Activated CD8-positive, alpha-beta memory T cell treated with anti-CD3 and anti-CD28 coated beads for 24 hours (primary cell): ENCODE measurements around the gene PLPP6.

Experiments used
- DNase-seq: peaks from one replicate; pipeline ENCODE4 v3.0.0-alpha.2; 2020

Gene PLPP6

GRCh38 chr9:4700932-4701331 is 38.8 kb downstream of the PLPP6 start:
- DNase-seq, result no peak

- DNase-seq, result no peak
Measured at GRCh38 chr9:4701526-4701925, 39.4 kb downstream of the PLPP6 start.

- DNase-seq, result no peak
Measured at GRCh38 chr9:4704129-4704528, 42.0 kb downstream of the PLPP6 start.

- DNase-seq, result no peak
Measured at GRCh38 chr9:4706021-4706420, 43.9 kb downstream of the PLPP6 start.

GRCh38 chr9:4706971-4707622 is 45.0 kb downstream of the PLPP6 start:
- no peak for DNase-seq

- DNase-seq, result no peak
Measured at GRCh38 chr9:4709380-4709779, 47.3 kb downstream of the PLPP6 start.

GRCh38 chr9:4713849-4714248 is 51.8 kb downstream of the PLPP6 start:
- DNase-seq, result no peak

- no peak for DNase-seq
Measured at GRCh38 chr9:4714266-4715016, 52.3 kb downstream of the PLPP6 start.
